NCI-H1092 (cell line): Measurements from ENCODE around the gene CTIF.

Experiments used
- DNase-seq: peaks from one replicate; lab custom pipeline; 2025; lab: John Stamatoyannopoulos, UW

The CTIF gene

GRCh38 chr18:48552130-48552529 lies 13.3 kb downstream of the CTIF start:
- no peak for DNase-seq

GRCh38 chr18:48553236-48553635 lies 14.4 kb downstream of the CTIF start:
- DNase-seq: no peak

GRCh38 chr18:48554610-48555400 lies 16.0 kb downstream of the CTIF start:
- DNase-seq: no peak

- no peak for DNase-seq
Observed at GRCh38 chr18:48555465-48555995, 16.7 kb downstream of the CTIF start.

- DNase-seq: no peak
Observed at GRCh38 chr18:48557640-48558174, 18.9 kb downstream of the CTIF start.

GRCh38 chr18:48558248-48558647 lies 19.4 kb downstream of the CTIF start:
- no peak for DNase-seq

GRCh38 chr18:48560491-48560890 lies 21.7 kb downstream of the CTIF start:
- no peak for DNase-seq

- DNase-seq: no peak
Observed at GRCh38 chr18:48562075-48562474, 23.2 kb downstream of the CTIF start.

- no peak for DNase-seq
Observed at GRCh38 chr18:48563027-48563426, 24.2 kb downstream of the CTIF start.

- DNase-seq: no peak
Observed at GRCh38 chr18:48564139-48564538, 25.3 kb downstream of the CTIF start.

- DNase-seq: no peak
Observed at GRCh38 chr18:48565105-48565504, 26.3 kb downstream of the CTIF start.

GRCh38 chr18:48566589-48566988 lies 27.8 kb downstream of the CTIF start:
- DNase-seq: no peak

GRCh38 chr18:48567388-48567787 lies 28.6 kb downstream of the CTIF start:
- no peak for DNase-seq

- no peak for DNase-seq
Observed at GRCh38 chr18:48569139-48569914, 30.5 kb downstream of the CTIF start.

- DNase-seq: no peak
Observed at GRCh38 chr18:48569915-48570264, 31.1 kb downstream of the CTIF start.

GRCh38 chr18:48570313-48570712 lies 31.5 kb downstream of the CTIF start:
- DNase-seq: no peak

- no peak for DNase-seq
Observed at GRCh38 chr18:48571639-48572384, 33.0 kb downstream of the CTIF start.

GRCh38 chr18:48572402-48573126 lies 33.7 kb downstream of the CTIF start:
- no peak for DNase-seq

- DNase-seq: no peak
Observed at GRCh38 chr18:48573632-48574283, 34.9 kb downstream of the CTIF start.

- no peak for DNase-seq
Observed at GRCh38 chr18:48574667-48575300, 36.0 kb downstream of the CTIF start.

GRCh38 chr18:48575301-48575657 lies 36.4 kb downstream of the CTIF start:
- DNase-seq: no peak
